Endothelial cell of umbilical vein (primary cell): Measurements from ENCODE around the gene ID2. TPM values are rescaled to one million over a fixed set of nuclear protein-coding genes. Genes with fewer than 3 reads are reported as not detected.

Experiments used
- BruUV-seq: library from RNA; stranded (reverse); fragments of 400-500 nt; replicated peaks from 2 replicates; lab custom pipeline; 2021; lab: Mats Ljungman, UMichigan
- CTCF ChIA-PET: fragments of 300-600, 350-600 bp; sonication (Branson Sonifier 250); formaldehyde crosslinking; loops from one replicate; lab custom pipeline; 2021; ENCODE audit warnings: antibody characterized with exemption, inconsistent platforms; lab: Charles Lee
- POLR2A ChIA-PET: fragments of 300-600, 350-600 bp; sonication (Branson Sonifier 250); formaldehyde crosslinking; loops from one replicate; lab custom pipeline; 2021; ENCODE audit warnings: antibody characterized with exemption, inconsistent platforms; lab: Charles Lee
- DNase-seq: peaks from one replicate; pipeline ENCODE4 v3.0.0-alpha.2; 2011; ENCODE audit warnings: low read depth, low spot score
- FAIRE-seq: peaks from 2 replicates; lab custom pipeline; 2011; peaks lifted over from hg19 to GRCh38; lab: Jason Lieb, UNC
- H2AFZ ChIP-seq: 2 replicates; pipeline ENCODE4 v1.6.0; 2012; ENCODE audit warnings: low read depth, low read length, control low read depth, inconsistent platforms
- H3K27ac ChIP-seq: 2 replicates; pipeline ENCODE4 v1.5.1; 2011; ENCODE audit warnings: low read depth, mild to moderate bottlenecking, control low read depth, low read length, moderate library complexity; ENCODE audit not compliant: insufficient read depth
- H3K27me3 ChIP-seq, 2 experiments: 2 replicates each; pipeline versions ENCODE4 v1.6.0 to v1.6.1; 2011; ENCODE audit warnings: low read length in 2 of 2, mixed read lengths in 1 of 2; ENCODE audit not compliant: control insufficient read depth in 2 of 2, insufficient read depth in 2 of 2
- H3K36me3 ChIP-seq, 2 experiments: 2 replicates in 1 of 2; 3 replicates in 1 of 2; pipeline ENCODE4 v1.5.1; 2011; ENCODE audit warnings: low read length in 2 of 2, mild to moderate bottlenecking in 1 of 2, moderate library complexity in 1 of 2; ENCODE audit not compliant: control insufficient read depth in 2 of 2, insufficient read depth in 2 of 2; ENCODE audit errors: extremely low read depth in 1 of 2
- H3K4me1 ChIP-seq: 3 replicates; pipeline ENCODE4 v1.5.1; 2011; ENCODE audit warnings: mild to moderate bottlenecking, low read length; ENCODE audit not compliant: control insufficient read depth, insufficient read depth; ENCODE audit errors: extremely low read depth
- H3K4me2 ChIP-seq: 2 replicates; pipeline ENCODE4 v1.6.1; 2011; ENCODE audit warnings: low read length, control low read depth, mixed read lengths; ENCODE audit not compliant: insufficient read depth
- H3K4me3 ChIP-seq, 3 experiments: fragments of 200-600 bp in 1 of 3; sonication (generic), shearing (Covaris generic) in 1 of 3; replicated peaks in 1 of 3; 2 replicates each; pipeline ENCODE4 v1.5.1; 2011 to 2016; ENCODE audit warnings: control low read depth in 3 of 3, low read length in 3 of 3, mild to moderate bottlenecking in 2 of 3, inconsistent platforms in 1 of 3, low read depth in 1 of 3, moderate library complexity in 1 of 3; ENCODE audit not compliant: insufficient read depth in 1 of 3
- H3K79me2 ChIP-seq: 2 replicates; pipeline ENCODE4 v1.6.0; 2012; ENCODE audit warnings: low read length, inconsistent platforms; ENCODE audit not compliant: control insufficient read depth, insufficient read depth
- H3K9ac ChIP-seq: replicated peaks from 2 replicates; pipeline ENCODE3; 2011; ENCODE audit warnings: low read length, control low read depth; ENCODE audit not compliant: insufficient read depth; ENCODE audit errors: extremely low read depth
- H3K9me1 ChIP-seq: replicated peaks from 3 replicates; pipeline ENCODE4 v1.6.0; 2011; ENCODE audit warnings: mild to moderate bottlenecking, low read length; ENCODE audit not compliant: control insufficient read depth, insufficient read depth; ENCODE audit errors: extremely low read depth
- H3K9me3 ChIP-seq: replicated peaks from 2 replicates; pipeline ENCODE4 v1.5.1; 2012; ENCODE audit warnings: low read length, inconsistent platforms; ENCODE audit not compliant: control insufficient read depth, insufficient read depth
- H4K20me1 ChIP-seq: replicated peaks from 2 replicates; pipeline ENCODE3; 2011; ENCODE audit warnings: mild to moderate bottlenecking, low read length; ENCODE audit not compliant: control insufficient read depth, insufficient read depth; ENCODE audit errors: extremely low read depth
- EZH2 ChIP-seq: IDR thresholded peaks from 2 replicates; pipeline ENCODE4 v1.6.1; 2012; ENCODE audit warnings: borderline replicate concordance, low read depth, mild to moderate bottlenecking, moderate library complexity, low read length, inconsistent platforms; ENCODE audit not compliant: severe bottlenecking
- FOS ChIP-seq: IDR thresholded peaks from 2 replicates; pipeline ENCODE4 v1.6.1; 2011; ENCODE audit warnings: mild to moderate bottlenecking, low read length, moderate library complexity, borderline replicate concordance; ENCODE audit not compliant: insufficient read depth
- GATA2 ChIP-seq: IDR thresholded peaks from 2 replicates; pipeline ENCODE4 v1.7.0; 2011; ENCODE audit warnings: low read depth, mild to moderate bottlenecking, moderate library complexity, mixed read lengths, low read length; ENCODE audit not compliant: insufficient read length, insufficient read depth
- JUN ChIP-seq: IDR thresholded peaks from 2 replicates; pipeline ENCODE4 v1.6.1; 2011; ENCODE audit warnings: borderline replicate concordance, low read depth; ENCODE audit not compliant: insufficient read length, insufficient read depth
- MYC ChIP-seq: IDR thresholded peaks from one replicate; pipeline ENCODE4 v1.6.1; 2011; ENCODE audit warnings: mild to moderate bottlenecking, low read depth, low read length
- POLR2A ChIP-seq: IDR thresholded peaks from 2 replicates; pipeline ENCODE4 v1.6.1; 2012; ENCODE audit warnings: low read depth, mild to moderate bottlenecking, control low read depth, low read length
- POLR2AphosphoS5 ChIP-seq: IDR thresholded peaks from 2 replicates; pipeline ENCODE4 v1.6.1; 2012; ENCODE audit warnings: low read depth, mild to moderate bottlenecking, control low read depth, low read length, moderate library complexity; ENCODE audit not compliant: insufficient read depth
- dilution Hi-C: fragments of 300-500 bp; cut with MboI; formaldehyde crosslinking; loops from one replicate; pipeline ENCODE4 v1.15.0; 2019; ENCODE audit warnings: low sequenced_read_pairs; ENCODE audit not compliant: extremely low pct_ligation_motif_present
- intact Hi-C: fragments of 100-400 bp; cut with micrococcal nuclease; formaldehyde crosslinking; loops from one replicate; pipeline ENCODE4 v1.10.0; 2022
- polyA plus RNA-seq, 4 experiments: library from polyadenylated mRNA; depleted of rRNA in 3 of 4; stranded (reverse) in 3 of 4; unstranded in 1 of 4; fragments of >200 nt; gene quantifications; 2 replicates each; pipeline versions ENCODE4 v1.2.1 to v1.2.3, GENCODE V29; 2011 to 2012; ENCODE audit warnings: missing spikeins in 1 of 4
- total RNA-seq: library from RNA; stranded (reverse); gene quantifications from 2 replicates; pipeline ENCODE4 v1.2.3, GENCODE V29; 2021
- TF ChIP-seq, protein P1 (sequence below), 2 donors: IDR thresholded peaks; 1 replicate in 1 of 2; 2 replicates in 1 of 2; pipeline ENCODE4 v1.5.1; 2011; ENCODE audit warnings: low read length in 2 of 2, mild to moderate bottlenecking in 2 of 2, moderate library complexity in 2 of 2, control low read depth in 1 of 2, inconsistent platforms in 1 of 2, low read depth in 1 of 2; ENCODE audit not compliant: insufficient read depth in 1 of 2; ENCODE audit errors: extremely low read depth in 1 of 2
- TF ChIP-seq, protein P2 (sequence below): IDR thresholded peaks from 2 replicates; pipeline ENCODE4 v1.6.1; 2011; ENCODE audit not compliant: insufficient read depth, insufficient read length

The ID2 gene
- total and polyA plus RNA-seq, 2 donors (not counting 3 experiments of a cell fraction or from before 2014, with no cell fraction given): 4.1 to 29.1 TPM

DNA sequence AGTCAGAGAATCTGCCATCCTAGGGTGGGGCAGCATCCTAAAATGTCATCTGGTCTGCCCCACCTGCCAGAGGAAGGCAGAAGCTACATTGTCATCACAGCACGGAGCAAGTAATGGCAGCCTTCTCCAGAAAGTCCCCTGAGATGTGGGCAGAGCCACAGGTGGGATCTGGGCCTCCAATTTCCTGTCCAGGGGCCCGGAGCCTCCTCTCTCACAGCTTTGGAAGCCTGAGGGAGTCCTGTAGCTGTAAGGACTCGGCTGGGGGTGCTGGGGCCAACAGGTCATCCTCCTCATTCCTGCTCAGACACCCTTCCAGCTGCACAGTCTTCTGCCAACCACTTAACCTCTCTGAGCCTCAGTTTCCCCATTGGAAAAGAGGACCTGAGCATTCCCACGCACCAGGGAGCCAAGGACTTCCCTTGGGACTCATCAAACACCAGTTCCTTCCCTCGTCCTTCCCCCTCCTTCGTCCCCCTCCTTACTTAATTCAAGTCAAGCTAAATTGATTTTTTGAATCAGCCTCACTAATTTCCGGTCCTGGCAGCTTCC is 48.6 kb upstream of the ID2 start:
- FAIRE-seq: no peak

More for the DNA sequence above, 48.6 kb upstream of the ID2 start:
- H3K27ac ChIP-seq: no peak overlapping the region
- ChIA-PET CTCF (no interaction called here), POLR2A (no interaction called here)
- DNase-seq: no peak
- H3K4me3 ChIP-seq: no peak overlapping the region
- no TSS peak for BruUV-seq
- H3K79me2 ChIP-seq: no peaks in the 10 kb centered on the region
- intact Hi-C loops (no loop called here), dilution Hi-C loops (no loop called here)
- H3K27me3 ChIP-seq: no peaks in the 10 kb centered on the region
- H3K9me1 ChIP-seq: no peaks in the 10 kb centered on the region
- no peaks in the 10 kb centered on the region for H4K20me1 ChIP-seq
- TF ChIP-seq JUN: no peak
- TF ChIP-seq, protein P1, sequence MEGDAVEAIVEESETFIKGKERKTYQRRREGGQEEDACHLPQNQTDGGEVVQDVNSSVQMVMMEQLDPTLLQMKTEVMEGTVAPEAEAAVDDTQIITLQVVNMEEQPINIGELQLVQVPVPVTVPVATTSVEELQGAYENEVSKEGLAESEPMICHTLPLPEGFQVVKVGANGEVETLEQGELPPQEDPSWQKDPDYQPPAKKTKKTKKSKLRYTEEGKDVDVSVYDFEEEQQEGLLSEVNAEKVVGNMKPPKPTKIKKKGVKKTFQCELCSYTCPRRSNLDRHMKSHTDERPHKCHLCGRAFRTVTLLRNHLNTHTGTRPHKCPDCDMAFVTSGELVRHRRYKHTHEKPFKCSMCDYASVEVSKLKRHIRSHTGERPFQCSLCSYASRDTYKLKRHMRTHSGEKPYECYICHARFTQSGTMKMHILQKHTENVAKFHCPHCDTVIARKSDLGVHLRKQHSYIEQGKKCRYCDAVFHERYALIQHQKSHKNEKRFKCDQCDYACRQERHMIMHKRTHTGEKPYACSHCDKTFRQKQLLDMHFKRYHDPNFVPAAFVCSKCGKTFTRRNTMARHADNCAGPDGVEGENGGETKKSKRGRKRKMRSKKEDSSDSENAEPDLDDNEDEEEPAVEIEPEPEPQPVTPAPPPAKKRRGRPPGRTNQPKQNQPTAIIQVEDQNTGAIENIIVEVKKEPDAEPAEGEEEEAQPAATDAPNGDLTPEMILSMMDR (IDR thresholded peaks at IDR 0.05; ENCODE audit: extremely low read depth in 1 of 2, insufficient read depth in 1 of 2, low read depth in 1 of 2, low read length in 2 of 2): no peak
- TF ChIP-seq, protein P2, sequence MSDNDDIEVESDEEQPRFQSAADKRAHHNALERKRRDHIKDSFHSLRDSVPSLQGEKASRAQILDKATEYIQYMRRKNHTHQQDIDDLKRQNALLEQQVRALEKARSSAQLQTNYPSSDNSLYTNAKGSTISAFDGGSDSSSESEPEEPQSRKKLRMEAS: no peak
- no peak for TF ChIP-seq MYC
- TF ChIP-seq FOS: no peak
- TF ChIP-seq EZH2: no peak
- no peak for TF ChIP-seq GATA2
- TF ChIP-seq POLR2A: no peak
- TF ChIP-seq POLR2AphosphoS5: no peak
- no peaks in the 10 kb centered on the region for H3K4me1 ChIP-seq
- H3K36me3 ChIP-seq: no peaks in the 10 kb centered on the region
- no peaks in the 10 kb centered on the region for H3K9me3 ChIP-seq
- H3K9ac ChIP-seq: no peak overlapping the region
- H2AFZ ChIP-seq: no peak overlapping the region
- H3K4me2 ChIP-seq: no peak overlapping the region
